GM13976 (cell line): ENCODE results near the gene AMPD3.

Source experiments
- DNase-seq: peaks from one replicate; pipeline ENCODE4 v3.0.0; 2012; ENCODE audit warnings: low spot score
- CTCF ChIP-seq: IDR thresholded peaks from 2 replicates; pipeline ENCODE4 v1.5.1; 2012; ENCODE audit warnings: borderline replicate concordance, mild to moderate bottlenecking; ENCODE audit not compliant: insufficient read depth; ENCODE audit errors: extremely low read depth, missing control alignments, control extremely low read depth
- in situ Hi-C: fragments of 300-500 bp; cut with MboI; formaldehyde crosslinking; loops from one replicate; pipeline ENCODE4 v1.12.0; 2022; ENCODE audit warnings: low sequenced_read_pairs, mixed read lengths, inconsistent platforms; ENCODE audit not compliant: unreplicated experiment

AMPD3 gene

GRCh38 chr11:10480026-10480425 lies 25.0 kb downstream of the AMPD3 start:
- DNase-seq, result no peak
- in situ Hi-C loops, result no loop called here
- TF ChIP-seq CTCF, result no peak

- no peak for DNase-seq
- in situ Hi-C loops, result no loop called here
- TF ChIP-seq CTCF, result no peak
These were observed 25.7 kb downstream of the AMPD3 start for GRCh38 chr11:10480760-10481159.

GRCh38 chr11:10481560-10482349 lies 26.7 kb downstream of the AMPD3 start:
- in situ Hi-C loops, result no loop called here
- no peak for TF ChIP-seq CTCF
- no peak for DNase-seq

- in situ Hi-C loops, result no loop called here
- peak; percentile 8 for DNase-seq
- TF ChIP-seq CTCF, result no peak
These were observed 28.1 kb downstream of the AMPD3 start for GRCh38 chr11:10483174-10483573.

GRCh38 chr11:10483584-10483983 lies 28.5 kb downstream of the AMPD3 start:
- in situ Hi-C loops, result no loop called here
- peak; percentile 16 for DNase-seq
- no peak for TF ChIP-seq CTCF

- TF ChIP-seq CTCF, result no peak
- DNase-seq, result peak; percentile 27
- in situ Hi-C loops, result no loop called here
These were observed 29.6 kb downstream of the AMPD3 start for GRCh38 chr11:10484461-10485180.

GRCh38 chr11:10485646-10486045 lies 30.6 kb downstream of the AMPD3 start:
- DNase-seq, result peak; percentile 27
- in situ Hi-C loops, result no loop called here
- no peak for TF ChIP-seq CTCF
